IMR-90 (cell line): ENCODE measurements around the gene CMSS1. TPM values are rescaled to one million over a fixed set of nuclear protein-coding genes. Genes with fewer than 3 reads are reported as not detected.

ENCODE experiments used
- ATAC-seq: fragments of 200-7000 bp; cut with Tn5 transposase; 2 replicates; pipeline ENCODE4 v1.9.1; 2020; ENCODE audit warnings: low read depth, mild to moderate bottlenecking, moderate library complexity
- BruUV-seq: library from RNA; stranded (reverse); fragments of 400-500 nt; replicated peaks from 2 replicates; lab custom pipeline; 2021; lab: Mats Ljungman, UMichigan
- CTCF ChIA-PET: fragments of 300-600 bp; formaldehyde crosslinking; extraction: SDS; loops from one replicate; lab custom pipeline; 2021; ENCODE audit warnings: antibody characterized with exemption; lab: Yijun Ruan, JAX
- POLR2A ChIA-PET: fragments of 300-600 bp; sonication (Branson Sonifier 250); formaldehyde crosslinking; loops from one replicate; lab custom pipeline; 2022; ENCODE audit warnings: antibody characterized with exemption; ENCODE audit not compliant: unreplicated experiment; lab: Charles Lee
- DNase-seq: peaks from one replicate; pipeline ENCODE4 v3.0.0; 2013
- H2AFZ ChIP-seq: replicated peaks from 2 replicates; pipeline ENCODE3; 2013; ENCODE audit warnings: low read length, mild to moderate bottlenecking; ENCODE audit not compliant: poor library complexity
- H2AK5ac ChIP-seq: 2 replicates; pipeline ENCODE4 v1.6.1; 2013; ENCODE audit warnings: low read depth, low read length, inconsistent platforms
- H2AK9ac ChIP-seq: replicated peaks from 2 replicates; pipeline ENCODE3; 2013; ENCODE audit warnings: mild to moderate bottlenecking, low read depth, low read length, moderate library complexity; ENCODE audit not compliant: poor library complexity
- H2BK120ac ChIP-seq: 2 replicates; pipeline ENCODE4 v1.6.1; 2013; ENCODE audit warnings: low read depth, low read length, inconsistent platforms
- H2BK15ac ChIP-seq: 3 replicates; pipeline ENCODE4 v1.6.1; 2013; ENCODE audit warnings: low read depth, low read length, inconsistent platforms
- H2BK20ac ChIP-seq: 2 replicates; pipeline ENCODE4 v1.6.1; 2013; ENCODE audit warnings: low read depth, mild to moderate bottlenecking, inconsistent platforms, low read length, moderate library complexity
- H2BK5ac ChIP-seq: 2 replicates; pipeline ENCODE4 v1.6.1; 2013; ENCODE audit warnings: mild to moderate bottlenecking, low read depth, low read length, inconsistent platforms; ENCODE audit not compliant: poor library complexity, severe bottlenecking
- H3K14ac ChIP-seq: replicated peaks from 2 replicates; pipeline ENCODE4 v1.6.1; 2013; ENCODE audit warnings: low read depth, low read length, inconsistent platforms
- H3K18ac ChIP-seq: 2 replicates; pipeline ENCODE4 v1.6.1; 2013; ENCODE audit warnings: low read depth, low read length, control low read depth
- H3K23ac ChIP-seq: 2 replicates; pipeline ENCODE4 v1.6.1; 2013; ENCODE audit warnings: low read depth, low read length, inconsistent platforms
- H3K27ac ChIP-seq: 2 replicates; pipeline ENCODE4 v1.5.1; 2013; ENCODE audit warnings: mild to moderate bottlenecking, control low read depth, low read length; ENCODE audit not compliant: insufficient read depth
- H3K27me3 ChIP-seq: 2 replicates; pipeline ENCODE4 v1.6.1; 2013; ENCODE audit warnings: low read length; ENCODE audit not compliant: control insufficient read depth, insufficient read depth
- H3K36me3 ChIP-seq: 2 replicates; pipeline ENCODE4 v1.6.1; 2013; ENCODE audit warnings: low read length, mixed read lengths; ENCODE audit not compliant: control insufficient read depth, insufficient read depth
- H3K4ac ChIP-seq: 2 replicates; pipeline ENCODE4 v1.6.1; 2013; ENCODE audit warnings: low read depth, low read length, inconsistent platforms
- H3K4me1 ChIP-seq: 2 replicates; pipeline ENCODE4 v1.6.1; 2013; ENCODE audit warnings: low read length, mixed read lengths; ENCODE audit not compliant: control insufficient read depth, insufficient read depth
- H3K4me2 ChIP-seq: 2 replicates; pipeline ENCODE4 v1.6.1; 2013; ENCODE audit warnings: low read depth, mild to moderate bottlenecking, control low read depth, low read length, moderate library complexity
- H3K4me3 ChIP-seq: 2 replicates; pipeline ENCODE4 v1.5.1; 2013; ENCODE audit warnings: low read depth, mild to moderate bottlenecking, control low read depth, low read length, moderate library complexity; ENCODE audit not compliant: insufficient read depth
- H3K56ac ChIP-seq: 2 replicates; pipeline ENCODE4 v1.6.1; 2013; ENCODE audit warnings: low read length, inconsistent platforms; ENCODE audit not compliant: insufficient read depth; ENCODE audit errors: extremely low read depth
- H3K79me1 ChIP-seq, 2 experiments: 2 replicates each; pipeline ENCODE4 v1.6.1; 2013; ENCODE audit warnings: low read length in 2 of 2, inconsistent platforms in 1 of 2, low read depth in 1 of 2
- H3K9ac ChIP-seq: 2 replicates; pipeline ENCODE4 v1.6.1; 2013; ENCODE audit warnings: low read depth, low read length, control low read depth
- H3K9me1 ChIP-seq: 2 replicates; pipeline ENCODE4 v1.6.1; 2013; ENCODE audit warnings: low read length, inconsistent platforms; ENCODE audit not compliant: insufficient read depth
- H3K9me3 ChIP-seq: 2 replicates; pipeline ENCODE4 v1.6.1; 2013; ENCODE audit warnings: low read length; ENCODE audit not compliant: control insufficient read depth, insufficient read depth
- H4K20me1 ChIP-seq: 2 replicates; pipeline ENCODE4 v1.6.1; 2013; ENCODE audit warnings: low read length, inconsistent platforms; ENCODE audit not compliant: insufficient read depth
- H4K5ac ChIP-seq: 2 replicates; pipeline ENCODE4 v1.6.1; 2013; ENCODE audit warnings: mild to moderate bottlenecking, low read depth, low read length, control low read depth
- H4K8ac ChIP-seq, 2 experiments: 2 replicates each; pipeline ENCODE4 v1.6.1; 2013; ENCODE audit warnings: low read depth in 2 of 2, low read length in 2 of 2, control low read depth in 1 of 2, inconsistent platforms in 1 of 2
- H4K91ac ChIP-seq: 2 replicates; pipeline ENCODE4 v1.6.1; 2013; ENCODE audit warnings: low read depth, low read length, inconsistent platforms; ENCODE audit not compliant: insufficient read depth
- BHLHE40 ChIP-seq: fragments of 150-350 bp; IDR thresholded peaks from 2 replicates; pipeline ENCODE4 v1.6.1; 2016; ENCODE audit warnings: mild to moderate bottlenecking, low read depth, low read length
- CHD1 ChIP-seq: IDR thresholded peaks from 2 replicates; pipeline ENCODE4 v1.6.1; 2012; ENCODE audit warnings: low read depth, low read length, improper control_type of control experiment
- FOS ChIP-seq: fragments of 150-350 bp; IDR thresholded peaks from 2 replicates; pipeline ENCODE4 v1.6.1; 2016; ENCODE audit warnings: low read depth, low read length
- MXI1 ChIP-seq: IDR thresholded peaks from 2 replicates; pipeline ENCODE4 v1.6.1; 2012; ENCODE audit warnings: low read depth, mild to moderate bottlenecking, low read length, moderate library complexity, borderline replicate concordance
- NFE2L2 ChIP-seq: fragments of 150-350 bp; IDR thresholded peaks from 2 replicates; pipeline ENCODE4 v1.6.1; 2016; ENCODE audit warnings: low read depth, mild to moderate bottlenecking, low read length
- RCOR1 ChIP-seq: IDR thresholded peaks from 2 replicates; pipeline ENCODE4 v1.6.1; 2012; ENCODE audit warnings: mild to moderate bottlenecking, low read length, improper control_type of control experiment; ENCODE audit not compliant: insufficient replicate concordance
- RFX5 ChIP-seq: IDR thresholded peaks from 2 replicates; pipeline ENCODE4 v1.8.0; 2012; ENCODE audit warnings: low read depth, mild to moderate bottlenecking, low read length, moderate library complexity
- USF2 ChIP-seq: fragments of 150-350 bp; IDR thresholded peaks from 2 replicates; pipeline ENCODE4 v1.6.1; 2017; ENCODE audit warnings: mild to moderate bottlenecking, antibody characterized with exemption, low read length, low read depth
- WGBS, 2 experiments: methylation state at CpG; one replicate each; pipeline versions ENCODE4 v1.1.5 to v1.1.7; 2013; ENCODE audit warnings: missing lambda C conversion rate in 2 of 2; ENCODE audit not compliant: insufficient read length in 1 of 2; ENCODE audit errors: extremely low coverage in 2 of 2; 5-methylcytosine and 5-hydroxymethylcytosine counted together
- dilution Hi-C: fragments of 300-500 bp; cut with HindIII; formaldehyde crosslinking; loops from one replicate; pipeline ENCODE4 v1.14.3; 2018; ENCODE audit warnings: low sequenced_read_pairs; ENCODE audit not compliant: unreplicated experiment
- in situ Hi-C: fragments of 300-500 bp; cut with MboI; formaldehyde crosslinking; loops from 3 replicates; pipeline ENCODE4 v1.14.3; 2019; ENCODE audit warnings: low sequenced_read_pairs, inconsistent platforms, mixed read lengths
- intact Hi-C: fragments of 100-400 bp; cut with micrococcal nuclease; formaldehyde crosslinking; loops from 2 replicates; pipeline ENCODE4 v1.10.0; 2022
- polyA plus RNA-seq, 3 experiments: library from polyadenylated mRNA; depleted of rRNA; stranded (reverse); fragments of >200 nt; gene quantifications; 2 replicates each; pipeline ENCODE4 v1.2.3, GENCODE V29; 2012; ENCODE audit warnings: low replicate concordance in 1 of 3
- total RNA-seq: library from RNA; depleted of rRNA; stranded (reverse); fragments of >200 nt; gene quantifications from 2 replicates; pipeline ENCODE4 v1.2.3, GENCODE V29; 2012

Gene CMSS1
- total and polyA plus RNA-seq, 2 of the 4 experiments (the other 2 are of a cell fraction) = 12.5 to 13.6 TPM

GRCh38 chr3:100157685-100158084 lies 340.0 kb downstream of the CMSS1 start:
- Histone ChIP-seq H3K27ac (no peak overlapping the region), H3K27me3 (no peaks in the 10 kb centered on the region), H4K8ac (no peak overlapping the region; a peak in 1 of 4 replicates), H3K23ac (no peak overlapping the region), H4K20me1 (no peaks in the 10 kb centered on the region), H2BK5ac (no peak overlapping the region), H2BK15ac (no peak overlapping the region), H3K4me2 (no peak overlapping the region), H3K4ac (peak overlapping the region; percentile 25; the same call in 1 of the 2 replicates), H3K9me1 (no peaks in the 10 kb centered on the region), H3K18ac (no peak overlapping the region; the same call in 1 of the 2 replicates), H2AFZ (no peak overlapping the region), H2BK120ac (peak overlapping the region; percentile 26; the same call in 1 of the 2 replicates), H3K56ac (no peak overlapping the region), H2AK5ac (peak overlapping the region; percentile 44; the same call in 1 of the 2 replicates), H3K14ac (no peak overlapping the region), H3K4me1 (peaks cover 5% of the 10 kb centered on the region), H4K91ac (no peak overlapping the region), H3K9me3 (peaks cover 5% of the 10 kb centered on the region), H2AK9ac (no peak overlapping the region), H3K9ac (no peak overlapping the region), H3K36me3 (no peaks in the 10 kb centered on the region), H3K4me3 (no peak overlapping the region), H2BK20ac (peak overlapping the region; percentile 16; the same call in 1 of the 2 replicates), H3K79me1 (no peaks in the 10 kb centered on the region), H4K5ac (no peak overlapping the region)
- DNase-seq (no peak), ATAC-seq (no peak)
- WGBS, 2 experiments = no CpG with 5 or more reads among the region's 2 CpGs
- dilution Hi-C loops = no loop called here
- CTCF ChIA-PET = no interaction called here
- no TSS peak for BruUV-seq
- intact Hi-C loops = loop anchor here (2.0 kb wide), 1 partner anchor 53 kb away; no protein-coding TSS in a partner anchor
- no peak for TF ChIP-seq RCOR1
- no peak for TF ChIP-seq CHD1
- no peak for TF ChIP-seq RFX5
- no peak for TF ChIP-seq MXI1
- no peak for TF ChIP-seq BHLHE40
- no peak for TF ChIP-seq FOS
- TF ChIP-seq USF2 = no peak
- no peak for TF ChIP-seq NFE2L2
- in situ Hi-C loops = no loop called here
- POLR2A ChIA-PET = no interaction called here
